A673 (cell line): ENCODE measurements around the gene COL5A2.

Experiments used
- EZH2 ChIP-seq: fragments of 200-600 bp; sonication (generic); IDR thresholded peaks from 2 replicates; pipeline ENCODE4 v1.6.1; 2017; ENCODE audit warnings: borderline replicate concordance, low read depth, mild to moderate bottlenecking, mixed read lengths, antibody characterized with exemption, low read length; ENCODE audit not compliant: poor library complexity, severe bottlenecking
- TF ChIP-seq, protein P1 (sequence below): fragments of 300-800, 200-600 bp; sonication (generic); conservative IDR thresholded peaks from 2 replicates; pipeline ENCODE4 v1.5.1; 2017; ENCODE audit warnings: low read depth, mild to moderate bottlenecking, antibody characterized with exemption, low read length, moderate library complexity, mixed read lengths

DNA sequence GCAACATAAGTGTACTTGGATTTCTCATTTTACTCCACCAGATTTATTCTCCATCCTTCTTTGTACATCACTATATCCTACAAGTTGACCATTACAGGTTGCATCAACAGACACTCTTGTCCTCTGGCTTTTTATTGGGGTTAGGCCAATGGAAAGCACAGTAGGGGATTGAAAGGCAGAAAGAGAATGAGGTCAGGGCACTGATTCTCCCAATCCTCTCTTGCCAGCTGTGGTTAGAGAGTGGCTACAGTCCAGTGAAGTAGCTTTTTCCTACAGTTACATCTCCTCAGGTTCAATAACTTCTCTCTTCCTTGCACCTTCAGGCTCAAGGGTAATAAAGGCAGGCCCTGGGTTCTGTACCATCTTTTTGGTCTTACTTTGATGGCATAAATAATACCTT, 20.2 kb upstream of the COL5A2 start:
- TF ChIP-seq, protein P1, sequence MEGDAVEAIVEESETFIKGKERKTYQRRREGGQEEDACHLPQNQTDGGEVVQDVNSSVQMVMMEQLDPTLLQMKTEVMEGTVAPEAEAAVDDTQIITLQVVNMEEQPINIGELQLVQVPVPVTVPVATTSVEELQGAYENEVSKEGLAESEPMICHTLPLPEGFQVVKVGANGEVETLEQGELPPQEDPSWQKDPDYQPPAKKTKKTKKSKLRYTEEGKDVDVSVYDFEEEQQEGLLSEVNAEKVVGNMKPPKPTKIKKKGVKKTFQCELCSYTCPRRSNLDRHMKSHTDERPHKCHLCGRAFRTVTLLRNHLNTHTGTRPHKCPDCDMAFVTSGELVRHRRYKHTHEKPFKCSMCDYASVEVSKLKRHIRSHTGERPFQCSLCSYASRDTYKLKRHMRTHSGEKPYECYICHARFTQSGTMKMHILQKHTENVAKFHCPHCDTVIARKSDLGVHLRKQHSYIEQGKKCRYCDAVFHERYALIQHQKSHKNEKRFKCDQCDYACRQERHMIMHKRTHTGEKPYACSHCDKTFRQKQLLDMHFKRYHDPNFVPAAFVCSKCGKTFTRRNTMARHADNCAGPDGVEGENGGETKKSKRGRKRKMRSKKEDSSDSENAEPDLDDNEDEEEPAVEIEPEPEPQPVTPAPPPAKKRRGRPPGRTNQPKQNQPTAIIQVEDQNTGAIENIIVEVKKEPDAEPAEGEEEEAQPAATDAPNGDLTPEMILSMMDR = no peak
- TF ChIP-seq EZH2 = no peak
